AG09309 (cell line): ENCODE measurements around the gene TAF5L.

Experiments used
- DNase-seq: peaks from one replicate; pipeline ENCODE4 v3.0.0-alpha.2; 2010; ENCODE audit warnings: low read depth
- H3K4me3 ChIP-seq: 2 replicates; pipeline ENCODE4 v1.5.1; 2011; ENCODE audit warnings: mild to moderate bottlenecking, low read depth, low read length, moderate library complexity; ENCODE audit not compliant: control insufficient read depth
- CTCF ChIP-seq: IDR thresholded peaks from 2 replicates; pipeline ENCODE4 v1.5.1; 2011; ENCODE audit warnings: mild to moderate bottlenecking, low read depth, low read length, inconsistent platforms; ENCODE audit not compliant: insufficient read depth, control insufficient read depth; ENCODE audit errors: missing control alignments

TAF5L gene

DNA sequence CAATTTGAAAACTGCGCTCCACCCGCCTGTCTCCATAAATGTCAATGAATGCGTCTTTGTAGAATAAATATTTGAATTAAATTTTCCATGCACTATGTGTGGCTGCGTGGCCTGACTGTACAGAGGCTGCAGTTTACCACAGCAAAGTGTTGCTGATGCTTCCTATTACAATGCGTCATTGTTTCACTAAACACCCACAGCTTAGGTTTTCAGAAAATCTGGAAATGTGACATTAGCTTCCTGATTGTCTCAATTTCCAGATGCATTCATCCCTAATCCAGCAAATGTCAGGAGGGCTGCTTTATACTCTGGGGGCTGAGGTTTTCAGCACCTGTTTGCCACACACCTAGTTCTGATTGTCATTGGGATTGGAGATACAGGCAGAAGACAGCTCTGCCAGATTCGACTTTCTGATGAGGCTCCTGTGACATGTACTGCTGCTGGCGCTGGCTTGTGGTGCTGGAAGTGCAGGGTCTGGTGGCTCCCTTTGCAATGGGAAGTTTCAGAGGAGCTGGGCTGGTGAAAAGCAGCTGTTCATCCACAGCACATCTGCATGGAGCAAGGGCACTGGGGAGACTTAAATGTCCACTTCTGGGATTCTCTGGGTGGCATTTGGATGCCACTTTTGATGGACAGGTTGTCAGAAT, 40.1 kb upstream of the TAF5L start:
- H3K4me3 ChIP-seq = no peak overlapping the region
- DNase-seq = no peak
- TF ChIP-seq CTCF = no peak

DNA sequence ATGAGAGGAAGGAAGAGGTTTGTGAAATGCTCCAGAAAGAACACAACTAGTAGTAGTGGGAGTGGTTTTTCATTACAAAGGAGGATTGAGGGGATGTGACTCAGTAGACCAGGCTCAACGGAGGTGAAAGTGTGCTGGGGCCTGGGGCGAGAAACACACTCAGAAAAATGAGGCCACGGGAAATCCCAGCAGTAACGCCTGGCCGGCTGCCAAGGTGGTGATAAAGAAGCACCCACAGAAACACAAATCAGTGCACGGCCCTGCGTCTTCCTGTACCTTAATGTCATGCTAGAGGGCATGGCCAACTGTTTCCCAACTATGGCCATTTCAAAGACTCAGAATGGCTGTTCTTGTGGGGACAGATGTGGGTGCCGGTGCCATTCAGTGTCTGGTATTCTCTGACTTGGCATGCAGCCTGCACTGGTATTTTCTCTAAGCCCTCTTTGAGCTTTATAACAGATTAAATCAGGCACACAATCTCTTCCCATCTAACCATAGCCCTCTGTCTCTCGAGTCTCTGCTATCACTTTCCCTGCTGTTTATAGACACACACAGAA, 38.3 kb upstream of the TAF5L start:
- H3K4me3 ChIP-seq = no peak overlapping the region
- no peak for TF ChIP-seq CTCF
- DNase-seq = no peak

GRCh38 chr1:229661897-229662296, 36.0 kb upstream of the TAF5L start:
- TF ChIP-seq CTCF = no peak
- no peak overlapping the region for H3K4me3 ChIP-seq
- no peak for DNase-seq

DNA sequence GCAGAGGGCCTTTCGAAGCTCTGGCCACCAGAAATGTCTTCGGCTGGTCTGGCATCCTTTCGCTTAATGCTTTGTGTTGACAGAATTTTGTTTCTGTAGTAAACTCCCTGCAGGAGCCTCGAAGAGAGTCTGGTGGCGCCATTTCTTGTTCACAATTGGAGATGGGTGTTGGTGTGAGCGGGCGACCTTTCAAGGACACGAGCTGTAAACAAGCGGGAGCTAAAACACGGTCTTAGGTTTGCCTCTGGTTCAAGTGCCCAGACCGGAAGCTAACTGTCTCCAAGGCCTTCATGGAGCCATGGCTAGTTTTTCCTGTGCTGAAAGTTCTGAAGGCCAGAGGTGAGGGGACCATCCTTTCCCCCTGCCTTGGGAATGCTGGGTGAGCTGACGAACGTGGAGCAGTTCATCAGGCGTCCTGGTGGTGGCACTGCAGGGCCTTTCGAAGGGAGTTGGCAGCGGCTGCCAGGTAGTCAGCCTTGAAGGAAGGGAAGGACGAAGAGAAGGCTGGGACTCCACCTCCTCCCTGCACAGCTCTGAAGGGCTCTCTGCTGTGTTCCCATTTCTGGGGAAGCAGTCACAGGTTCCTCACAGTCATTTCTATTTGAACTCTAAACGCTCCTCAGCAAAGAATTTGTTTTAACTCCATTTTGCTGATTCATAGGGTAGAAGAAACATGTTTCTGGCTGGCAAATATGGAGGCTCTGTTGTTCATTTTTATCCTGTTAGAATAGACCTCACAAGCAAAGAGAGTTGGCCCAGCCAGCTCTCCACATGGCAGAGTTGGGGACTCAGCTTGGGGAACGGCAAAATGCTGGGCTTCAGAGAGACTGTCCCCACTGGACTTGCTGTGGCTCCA, 35.3 kb upstream of the TAF5L start:
- H3K4me3 ChIP-seq = no peak overlapping the region
- DNase-seq = peak; percentile 21
- peak; percentile 93 for TF ChIP-seq CTCF

DNA sequence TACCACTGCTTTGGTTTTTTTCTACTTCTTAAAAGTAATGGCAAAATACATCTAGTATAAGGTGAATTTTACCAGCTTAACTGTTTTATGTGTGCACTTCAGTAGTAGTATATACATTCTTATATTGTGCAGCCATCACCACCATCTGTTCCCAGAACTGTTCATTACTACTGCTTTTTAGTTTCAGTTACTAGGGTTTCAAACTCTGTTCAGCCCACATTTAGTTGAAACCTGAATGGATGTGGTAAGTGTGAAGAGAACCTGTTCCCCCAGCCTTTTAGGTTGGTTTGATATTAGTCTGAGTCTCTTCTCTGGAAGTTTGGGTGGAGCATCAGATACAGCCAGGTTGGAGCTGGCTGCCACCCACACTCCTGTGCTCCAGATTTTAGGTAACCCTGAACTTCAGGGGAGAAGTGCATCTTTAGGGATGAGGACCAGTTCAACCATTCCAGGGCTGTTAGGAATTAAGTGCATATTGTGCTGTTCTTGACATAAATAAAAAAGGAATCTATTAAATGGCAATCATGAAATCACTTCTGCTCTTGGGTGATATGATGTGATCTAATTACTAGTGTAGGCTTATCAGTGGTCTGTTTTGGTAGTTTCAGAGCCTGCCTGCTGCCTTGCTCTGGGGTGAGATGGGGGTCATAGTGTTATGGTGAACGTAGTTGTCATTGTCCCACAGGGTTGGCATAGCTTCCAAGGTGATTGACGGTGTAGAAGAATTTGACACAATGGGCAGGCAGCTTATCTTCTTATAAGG, 32.3 kb upstream of the TAF5L start:
- TF ChIP-seq CTCF = no peak
- no peak overlapping the region for H3K4me3 ChIP-seq
- no peak for DNase-seq

DNA sequence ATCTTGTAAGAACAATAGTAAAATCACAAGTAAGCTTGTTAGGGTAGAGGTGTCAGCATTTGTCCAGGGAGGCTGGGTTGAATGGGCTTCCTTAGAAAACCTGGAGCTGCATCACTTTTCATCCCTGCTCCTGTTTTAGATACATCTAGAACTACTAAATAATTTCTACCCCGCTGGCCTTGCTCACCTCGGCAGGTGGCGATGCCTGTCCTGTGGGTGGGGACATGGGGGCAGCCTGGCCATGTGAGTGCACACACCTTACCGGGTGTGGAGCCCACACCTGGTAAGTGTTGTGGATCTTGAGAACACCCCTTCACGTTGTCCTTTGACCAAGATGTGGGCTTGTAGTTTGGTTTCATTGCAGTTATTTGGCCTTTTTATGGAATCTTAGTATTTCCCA, 29.9 kb upstream of the TAF5L start:
- DNase-seq = no peak
- no peak overlapping the region for H3K4me3 ChIP-seq
- TF ChIP-seq CTCF = no peak
